ENCODE measurements around the gene CRIP3. TPM values are rescaled to one million over a fixed set of nuclear protein-coding genes. Genes with fewer than 3 reads are reported as not detected.

CRIP3 gene
- total and polyA plus RNA-seq, 2 of the 13 experiments (the other 11 are each of a cell fraction or from before 2014, with no cell fraction given) = 6.3 to 9.3 TPM

- TF ChIP-seq HIVEP1 (CRISPR knock-in tag; IDR thresholded peaks at IDR 0.05) = 0 out of 2 replicates have a peak, but pooled peaks have one; percentile 42
- no peak for TF ChIP-seq NAIF1 (CRISPR knock-in tag; IDR thresholded peaks at IDR 0.05; ENCODE audit: borderline replicate concordance)
- TF ChIP-seq ZNF687 (CRISPR knock-in tag; IDR thresholded peaks at IDR 0.05) = peak; percentile 58
- TF ChIP-seq ZNF710 (CRISPR knock-in tag; IDR thresholded peaks at IDR 0.05; ENCODE audit: borderline replicate concordance) = 0 out of 2 replicates have a peak, but pooled peaks have one; percentile 34
- no peak for TF ChIP-seq EED (CRISPR knock-in tag; IDR thresholded peaks at IDR 0.05)
- 0 out of 2 replicates have a peak, but pooled peaks have one; percentile 66 for TF ChIP-seq FOXO4 (CRISPR knock-in tag; conservative IDR thresholded peaks at IDR 0.05)
- TF ChIP-seq HOXA9 (CRISPR knock-in tag; IDR thresholded peaks at IDR 0.05; ENCODE audit: borderline replicate concordance) = no peak
These were observed 9.0 kb downstream of the CRIP3 start (continued) for GRCh38 chr6:43299338-43300293.
